H1 (cell line): ENCODE results near the gene KRT4.

Experiments used
- POLR2AphosphoS5 ChIP-seq: IDR thresholded peaks from 2 replicates; pipeline ENCODE4 v1.6.1; 2011; ENCODE audit warnings: low read depth, low read length
- SIN3A ChIP-seq, 2 experiments: IDR thresholded peaks in 1 of 2; conservative IDR thresholded peaks in 1 of 2; 2 replicates each; pipeline ENCODE4 v1.6.1; 2011 to 2012; ENCODE audit warnings: low read length in 2 of 2, improper control_type of control experiment in 1 of 2, low read depth in 1 of 2, mild to moderate bottlenecking in 1 of 2
- SIX5 ChIP-seq: IDR thresholded peaks from 2 replicates; pipeline ENCODE4 v1.6.1; 2011; ENCODE audit warnings: mild to moderate bottlenecking, low read depth, low read length
- TCF12 ChIP-seq: IDR thresholded peaks from 2 replicates; pipeline ENCODE4 v1.6.1; 2011; ENCODE audit warnings: low read depth, mild to moderate bottlenecking, low read length
- TF ChIP-seq, protein P1 (sequence below), 3 experiments: IDR thresholded peaks; 1 replicate in 2 of 3; 2 replicates in 1 of 3; pipeline versions ENCODE4 v1.5.1 to v1.6.1; 2011; ENCODE audit warnings: low read length in 3 of 3, mild to moderate bottlenecking in 3 of 3, inconsistent platforms in 2 of 3, low read depth in 1 of 3, moderate library complexity in 1 of 3; ENCODE audit not compliant: insufficient read depth in 1 of 3; ENCODE audit errors: control extremely low read depth in 1 of 3

DNA sequence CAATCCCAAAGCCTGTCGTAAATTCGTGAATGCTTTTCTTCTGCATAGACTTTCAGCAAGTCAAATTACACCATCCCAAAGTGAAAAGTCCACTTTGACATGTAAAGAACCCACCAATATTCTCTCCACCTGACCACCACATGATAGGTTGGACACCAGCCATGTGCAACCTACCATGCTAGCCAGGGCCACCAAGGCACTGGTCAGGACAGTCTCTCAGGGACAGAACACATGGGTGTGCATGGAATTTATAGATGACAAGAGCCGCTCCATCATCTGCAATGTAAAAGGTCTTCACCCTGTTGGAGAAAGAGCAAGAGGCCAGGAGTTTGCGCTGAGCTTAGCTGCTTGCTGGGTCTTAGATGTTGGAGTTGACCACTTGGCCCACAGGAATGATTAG is 31.4 kb downstream of the KRT4 start:
- TF ChIP-seq TCF12 (no peak), SIX5 (no peak), POLR2AphosphoS5 (no peak), SIN3A (conservative IDR thresholded peaks at IDR 0.05 in 1 of 2, IDR thresholded peaks at IDR 0.05 in 1 of 2; ENCODE audit: low read depth in 1 of 2, low read length in 2 of 2) (no peak)
- TF ChIP-seq, protein P1, sequence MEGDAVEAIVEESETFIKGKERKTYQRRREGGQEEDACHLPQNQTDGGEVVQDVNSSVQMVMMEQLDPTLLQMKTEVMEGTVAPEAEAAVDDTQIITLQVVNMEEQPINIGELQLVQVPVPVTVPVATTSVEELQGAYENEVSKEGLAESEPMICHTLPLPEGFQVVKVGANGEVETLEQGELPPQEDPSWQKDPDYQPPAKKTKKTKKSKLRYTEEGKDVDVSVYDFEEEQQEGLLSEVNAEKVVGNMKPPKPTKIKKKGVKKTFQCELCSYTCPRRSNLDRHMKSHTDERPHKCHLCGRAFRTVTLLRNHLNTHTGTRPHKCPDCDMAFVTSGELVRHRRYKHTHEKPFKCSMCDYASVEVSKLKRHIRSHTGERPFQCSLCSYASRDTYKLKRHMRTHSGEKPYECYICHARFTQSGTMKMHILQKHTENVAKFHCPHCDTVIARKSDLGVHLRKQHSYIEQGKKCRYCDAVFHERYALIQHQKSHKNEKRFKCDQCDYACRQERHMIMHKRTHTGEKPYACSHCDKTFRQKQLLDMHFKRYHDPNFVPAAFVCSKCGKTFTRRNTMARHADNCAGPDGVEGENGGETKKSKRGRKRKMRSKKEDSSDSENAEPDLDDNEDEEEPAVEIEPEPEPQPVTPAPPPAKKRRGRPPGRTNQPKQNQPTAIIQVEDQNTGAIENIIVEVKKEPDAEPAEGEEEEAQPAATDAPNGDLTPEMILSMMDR (IDR thresholded peaks at IDR 0.05; ENCODE audit: control extremely low read depth in 1 of 3, insufficient read depth in 1 of 3, low read depth in 1 of 3, low read length in 3 of 3), result no peak
